NT2/D1 (cell line): ENCODE measurements around the gene SAMD14.

ENCODE experiments used
- SUZ12 ChIP-seq: IDR thresholded peaks from 2 replicates; pipeline ENCODE4 v1.6.1; 2011; ENCODE audit not compliant: insufficient read length, insufficient read depth; ENCODE audit errors: extremely low read depth
- YY1 ChIP-seq: IDR thresholded peaks from 2 replicates; pipeline ENCODE4 v1.6.1; 2011; ENCODE audit not compliant: insufficient read length, insufficient read depth
- ZNF274 ChIP-seq: IDR thresholded peaks from 2 replicates; pipeline ENCODE4 v1.6.1; 2011; ENCODE audit warnings: mild to moderate bottlenecking, low read depth, low read length

- TF ChIP-seq ZNF274: no peak
- no peak for TF ChIP-seq SUZ12
- no peak for TF ChIP-seq YY1
These were observed 55.7 kb downstream of the SAMD14 start for GRCh38 chr17:50074227-50074626.
